Measurements from ENCODE around the gene AQP1.

AQP1 gene

GRCh38 chr7:30907527-30908267 is 4.0 kb upstream of the AQP1 start:
- DNase-seq = no peak

GRCh38 chr7:30908681-30909080 is 3.0 kb upstream of the AQP1 start:
- no peak for DNase-seq

GRCh38 chr7:30909431-30909830 is 2.2 kb upstream of the AQP1 start:
- DNase-seq = no peak

GRCh38 chr7:30910411-30911073 is 1.1 kb upstream of the AQP1 start:
- DNase-seq = no peak

- DNase-seq = no peak
These were observed 520 bp upstream of the AQP1 start for GRCh38 chr7:30911133-30911532.

- DNase-seq = no peak
These were observed 523 bp downstream of the AQP1 start for GRCh38 chr7:30912021-30912730.

GRCh38 chr7:30912731-30912985 is 1.0 kb downstream of the AQP1 start:
- DNase-seq = no peak

GRCh38 chr7:30912986-30913811 is 1.5 kb downstream of the AQP1 start:
- DNase-seq = no peak

- DNase-seq = no peak
These were observed 2.3 kb downstream of the AQP1 start for GRCh38 chr7:30913821-30914515.

- no peak for DNase-seq
These were observed 2.9 kb downstream of the AQP1 start for GRCh38 chr7:30914596-30914995.

GRCh38 chr7:30915005-30915601 is 3.5 kb downstream of the AQP1 start:
- no peak for DNase-seq

GRCh38 chr7:30915751-30916150 is 4.1 kb downstream of the AQP1 start:
- DNase-seq = no peak

GRCh38 chr7:30916255-30916654 is 4.6 kb downstream of the AQP1 start:
- no peak for DNase-seq

- no peak for DNase-seq
These were observed 5.1 kb downstream of the AQP1 start for GRCh38 chr7:30916767-30917166.

- no peak for DNase-seq
These were observed 5.7 kb downstream of the AQP1 start for GRCh38 chr7:30917216-30917893.

- no peak for DNase-seq
These were observed 7.0 kb downstream of the AQP1 start for GRCh38 chr7:30918676-30919075.

- DNase-seq = no peak
These were observed 8.4 kb downstream of the AQP1 start for GRCh38 chr7:30920021-30920583.

- no peak for DNase-seq
These were observed 9.2 kb downstream of the AQP1 start for GRCh38 chr7:30920584-30921539.

GRCh38 chr7:30921540-30922401 is 10.1 kb downstream of the AQP1 start:
- DNase-seq = no peak
